Activated CD4-positive, alpha-beta T cell treated with anti-CD3 and anti-CD28 coated beads, Interleukin-2, amount 10 ng/mL, durations not matched to agents 24 days and 14 days (primary cell): ENCODE data around the gene ZNF407. TPM values are rescaled to one million over a fixed set of nuclear protein-coding genes. Genes with fewer than 3 reads are reported as not detected.

Source experiments
- DNase-seq: peaks from one replicate; pipeline ENCODE4 v3.0.0; 2022
- H3K27ac Mint-ChIP-seq: one replicate; pipeline ENCODE4 v1.8.0; 2022; ENCODE audit warnings: mild to moderate bottlenecking, mixed read lengths
- H3K27me3 Mint-ChIP-seq: one replicate; pipeline ENCODE4 v1.8.0; 2022; ENCODE audit warnings: mixed read lengths
- H3K36me3 Mint-ChIP-seq: one replicate; pipeline ENCODE4 v1.8.0; 2022; ENCODE audit warnings: low read depth, mild to moderate bottlenecking, mixed read lengths
- H3K4me1 Mint-ChIP-seq: one replicate; pipeline ENCODE4 v1.8.0; 2021; ENCODE audit warnings: mixed read lengths
- H3K4me3 Mint-ChIP-seq: one replicate; pipeline ENCODE4 v1.8.0; 2022; ENCODE audit warnings: mild to moderate bottlenecking, moderate library complexity, mixed read lengths
- H3K9me3 Mint-ChIP-seq: one replicate; pipeline ENCODE4 v1.8.0; 2021; ENCODE audit warnings: mixed read lengths
- intact Hi-C: fragments of 100-400 bp; cut with micrococcal nuclease; formaldehyde crosslinking; loops from one replicate; pipeline ENCODE4 v1.15.1; 2023
- total RNA-seq: library from RNA; stranded (reverse); gene quantifications from 2 replicates; pipeline ENCODE4 v1.2.3, GENCODE V29; 2022

Gene ZNF407
- total RNA-seq, 1 donor from 2014 or later: 18.1 TPM

- Mint-ChIP-seq H3K27ac (no peak overlapping the region), H3K36me3 (peaks cover 5% of the 10 kb centered on the region), H3K4me1 (peaks cover 15% of the 10 kb centered on the region), H3K27me3 (no peaks in the 10 kb centered on the region), H3K4me3 (no peak overlapping the region), H3K9me3 (peaks cover 7% of the 10 kb centered on the region)
- no peak for DNase-seq
- intact Hi-C loops: no loop called here
Observed at GRCh38 chr18:75025573-75025972, 427.9 kb downstream of the ZNF407 start.

- intact Hi-C loops: no loop called here
- Mint-ChIP-seq H3K27me3 (no peaks in the 10 kb centered on the region), H3K9me3 (peaks cover 7% of the 10 kb centered on the region), H3K27ac (peak overlapping the region; percentile 18), H3K4me3 (no peak overlapping the region), H3K36me3 (peaks cover 5% of the 10 kb centered on the region), H3K4me1 (peaks cover 13% of the 10 kb centered on the region)
- peak; percentile 70 for DNase-seq
Observed at GRCh38 chr18:75029481-75029880, 431.8 kb downstream of the ZNF407 start.

GRCh38 chr18:75031717-75032317 lies 434.1 kb downstream of the ZNF407 start:
- Mint-ChIP-seq H3K27me3 (no peaks in the 10 kb centered on the region), H3K9me3 (peaks cover 7% of the 10 kb centered on the region), H3K4me1 (peaks cover 13% of the 10 kb centered on the region), H3K4me3 (no peak overlapping the region), H3K27ac (no peak overlapping the region), H3K36me3 (peaks cover 5% of the 10 kb centered on the region)
- DNase-seq: no peak
- intact Hi-C loops: no loop called here

- H3K4me1 Mint-ChIP-seq: peaks cover 13% of the 10 kb centered on the region
- peaks cover 5% of the 10 kb centered on the region for H3K36me3 Mint-ChIP-seq
- H3K4me3 Mint-ChIP-seq: no peak overlapping the region
- peaks cover 7% of the 10 kb centered on the region for H3K9me3 Mint-ChIP-seq
- DNase-seq: no peak
- no peak overlapping the region for H3K27ac Mint-ChIP-seq
- no peaks in the 10 kb centered on the region for H3K27me3 Mint-ChIP-seq
- intact Hi-C loops: no loop called here
Observed at GRCh38 chr18:75033516-75033915, 435.8 kb downstream of the ZNF407 start.

GRCh38 chr18:75034937-75035336 lies 437.3 kb downstream of the ZNF407 start:
- Mint-ChIP-seq H3K27ac (no peak overlapping the region), H3K27me3 (no peaks in the 10 kb centered on the region), H3K9me3 (no peaks in the 10 kb centered on the region), H3K4me3 (no peak overlapping the region), H3K36me3 (no peaks in the 10 kb centered on the region), H3K4me1 (peaks cover 4% of the 10 kb centered on the region)
- intact Hi-C loops: loop anchor here (5.0 kb wide), 1 partner anchor 378 kb away; no protein-coding TSS in a partner anchor
- DNase-seq: no peak

GRCh38 chr18:75035928-75036327 lies 438.3 kb downstream of the ZNF407 start:
- DNase-seq: no peak
- H3K36me3 Mint-ChIP-seq: no peaks in the 10 kb centered on the region
- intact Hi-C loops: loop anchor here (5.0 kb wide), 1 partner anchor 379 kb away; no protein-coding TSS in a partner anchor
- H3K27me3 Mint-ChIP-seq: no peaks in the 10 kb centered on the region
- H3K4me3 Mint-ChIP-seq: no peak overlapping the region
- no peaks in the 10 kb centered on the region for H3K9me3 Mint-ChIP-seq
- H3K4me1 Mint-ChIP-seq: peaks cover 2% of the 10 kb centered on the region
- H3K27ac Mint-ChIP-seq: no peak overlapping the region

- no peak overlapping the region for H3K27ac Mint-ChIP-seq
- DNase-seq: no peak
- H3K27me3 Mint-ChIP-seq: no peaks in the 10 kb centered on the region
- intact Hi-C loops: loop anchor here (5.0 kb wide), 1 partner anchor 380 kb away; no protein-coding TSS in a partner anchor
- H3K9me3 Mint-ChIP-seq: no peaks in the 10 kb centered on the region
- no peak overlapping the region for H3K4me3 Mint-ChIP-seq
- peaks cover 2% of the 10 kb centered on the region for H3K4me1 Mint-ChIP-seq
- no peaks in the 10 kb centered on the region for H3K36me3 Mint-ChIP-seq
Observed at GRCh38 chr18:75036917-75037688, 439.4 kb downstream of the ZNF407 start.

GRCh38 chr18:75037689-75037955 lies 440.0 kb downstream of the ZNF407 start:
- no peak overlapping the region for H3K4me3 Mint-ChIP-seq
- H3K36me3 Mint-ChIP-seq: no peaks in the 10 kb centered on the region
- DNase-seq: no peak
- H3K27ac Mint-ChIP-seq: no peak overlapping the region
- no peaks in the 10 kb centered on the region for H3K27me3 Mint-ChIP-seq
- intact Hi-C loops: loop anchor here (5.0 kb wide), 1 partner anchor 380 kb away; no protein-coding TSS in a partner anchor
- H3K4me1 Mint-ChIP-seq: peaks cover 2% of the 10 kb centered on the region
- no peaks in the 10 kb centered on the region for H3K9me3 Mint-ChIP-seq

GRCh38 chr18:75041586-75041985 lies 443.9 kb downstream of the ZNF407 start:
- H3K27ac Mint-ChIP-seq: no peak overlapping the region
- no peak overlapping the region for H3K4me3 Mint-ChIP-seq
- no peak for DNase-seq
- H3K4me1 Mint-ChIP-seq: no peaks in the 10 kb centered on the region
- intact Hi-C loops: no loop called here
- H3K9me3 Mint-ChIP-seq: no peaks in the 10 kb centered on the region
- no peaks in the 10 kb centered on the region for H3K36me3 Mint-ChIP-seq
- H3K27me3 Mint-ChIP-seq: no peaks in the 10 kb centered on the region

- DNase-seq: no peak
- no peaks in the 10 kb centered on the region for H3K36me3 Mint-ChIP-seq
- H3K9me3 Mint-ChIP-seq: no peaks in the 10 kb centered on the region
- no peak overlapping the region for H3K27ac Mint-ChIP-seq
- no peak overlapping the region for H3K4me3 Mint-ChIP-seq
- intact Hi-C loops: no loop called here
- no peaks in the 10 kb centered on the region for H3K27me3 Mint-ChIP-seq
- H3K4me1 Mint-ChIP-seq: no peaks in the 10 kb centered on the region
Observed at GRCh38 chr18:75043478-75043877, 445.8 kb downstream of the ZNF407 start.

- H3K4me1 Mint-ChIP-seq: no peaks in the 10 kb centered on the region
- no peak overlapping the region for H3K4me3 Mint-ChIP-seq
- no peaks in the 10 kb centered on the region for H3K36me3 Mint-ChIP-seq
- H3K9me3 Mint-ChIP-seq: no peaks in the 10 kb centered on the region
- no peak for DNase-seq
- no peak overlapping the region for H3K27ac Mint-ChIP-seq
- intact Hi-C loops: no loop called here
- no peaks in the 10 kb centered on the region for H3K27me3 Mint-ChIP-seq
Observed at GRCh38 chr18:75044296-75044695, 446.6 kb downstream of the ZNF407 start.

GRCh38 chr18:75044791-75045190 lies 447.1 kb downstream of the ZNF407 start:
- H3K36me3 Mint-ChIP-seq: no peaks in the 10 kb centered on the region
- no peak for DNase-seq
- no peaks in the 10 kb centered on the region for H3K9me3 Mint-ChIP-seq
- H3K4me1 Mint-ChIP-seq: no peaks in the 10 kb centered on the region
- no peak overlapping the region for H3K4me3 Mint-ChIP-seq
- H3K27me3 Mint-ChIP-seq: no peaks in the 10 kb centered on the region
- intact Hi-C loops: no loop called here
- H3K27ac Mint-ChIP-seq: no peak overlapping the region

GRCh38 chr18:75045272-75045671 lies 447.6 kb downstream of the ZNF407 start:
- H3K4me3 Mint-ChIP-seq: no peak overlapping the region
- H3K27me3 Mint-ChIP-seq: no peaks in the 10 kb centered on the region
- H3K36me3 Mint-ChIP-seq: no peaks in the 10 kb centered on the region
- H3K4me1 Mint-ChIP-seq: no peaks in the 10 kb centered on the region
- DNase-seq: no peak
- no peaks in the 10 kb centered on the region for H3K9me3 Mint-ChIP-seq
- no peak overlapping the region for H3K27ac Mint-ChIP-seq
- intact Hi-C loops: no loop called here

GRCh38 chr18:75047240-75047961 lies 449.7 kb downstream of the ZNF407 start:
- H3K27ac Mint-ChIP-seq: no peak overlapping the region
- H3K4me3 Mint-ChIP-seq: no peak overlapping the region
- intact Hi-C loops: no loop called here
- H3K9me3 Mint-ChIP-seq: no peaks in the 10 kb centered on the region
- H3K27me3 Mint-ChIP-seq: no peaks in the 10 kb centered on the region
- no peaks in the 10 kb centered on the region for H3K4me1 Mint-ChIP-seq
- H3K36me3 Mint-ChIP-seq: no peaks in the 10 kb centered on the region
- no peak for DNase-seq
